COLO829 (cell line): Measurements from ENCODE around the gene CDC42BPA.
"Not testable (repeated sequence)": the region's sequence is repeated elsewhere in the genome, so short reads cannot be mapped to it uniquely, and the experiment has no call there.

Experiments
- DNase-seq: peaks from one replicate; pipeline ENCODE4 v3.0.0; 2012; ENCODE audit warnings: low spot score

CDC42BPA gene

GRCh38 chr1:226962421-226963391 is 355.6 kb downstream of the CDC42BPA start:
- no peak for DNase-seq

GRCh38 chr1:226960944-226961765 is 357.1 kb downstream of the CDC42BPA start:
- DNase-seq = no peak

- no peak for DNase-seq
These were observed 358.0 kb downstream of the CDC42BPA start for GRCh38 chr1:226960256-226960655.

- no peak for DNase-seq
These were observed 360.0 kb downstream of the CDC42BPA start for GRCh38 chr1:226958300-226958699.

- no peak for DNase-seq
These were observed 360.6 kb downstream of the CDC42BPA start for GRCh38 chr1:226957714-226958113.

GRCh38 chr1:226956942-226957713 is 361.2 kb downstream of the CDC42BPA start:
- no peak for DNase-seq

- not testable (repeated sequence) for DNase-seq
These were observed 362.4 kb downstream of the CDC42BPA start for GRCh38 chr1:226955857-226956256.

- DNase-seq = no peak
These were observed 363.5 kb downstream of the CDC42BPA start for GRCh38 chr1:226954777-226955176.

GRCh38 chr1:226954337-226954736 is 364.0 kb downstream of the CDC42BPA start:
- no peak for DNase-seq

- no peak for DNase-seq
These were observed 365.0 kb downstream of the CDC42BPA start for GRCh38 chr1:226953175-226953800.

- DNase-seq = no peak
These were observed 366.2 kb downstream of the CDC42BPA start for GRCh38 chr1:226952118-226952441.

- no peak for DNase-seq
These were observed 366.8 kb downstream of the CDC42BPA start for GRCh38 chr1:226951286-226952117.

GRCh38 chr1:226950871-226951270 is 367.4 kb downstream of the CDC42BPA start:
- no peak for DNase-seq

GRCh38 chr1:226950316-226950715 is 368.0 kb downstream of the CDC42BPA start:
- DNase-seq = no peak

- DNase-seq = no peak
These were observed 368.9 kb downstream of the CDC42BPA start for GRCh38 chr1:226949401-226949800.

GRCh38 chr1:226948996-226949395 is 369.3 kb downstream of the CDC42BPA start:
- no peak for DNase-seq

- DNase-seq = no peak
These were observed 369.8 kb downstream of the CDC42BPA start for GRCh38 chr1:226948480-226948879.

GRCh38 chr1:226948051-226948450 is 370.2 kb downstream of the CDC42BPA start:
- DNase-seq = no peak

- DNase-seq = no peak
These were observed 371.5 kb downstream of the CDC42BPA start for GRCh38 chr1:226946841-226947240.

GRCh38 chr1:226946285-226946684 is 372.0 kb downstream of the CDC42BPA start:
- DNase-seq = no peak

GRCh38 chr1:226945858-226946245 is 372.4 kb downstream of the CDC42BPA start:
- no peak for DNase-seq
